ENCODE data around the gene SHOX. TPM values are rescaled to one million over a fixed set of nuclear protein-coding genes. Genes with fewer than 3 reads are reported as not detected.

The SHOX gene
- total RNA-seq, 2 donors from 2014 or later = 0.11 to 0.12 TPM

DNA sequence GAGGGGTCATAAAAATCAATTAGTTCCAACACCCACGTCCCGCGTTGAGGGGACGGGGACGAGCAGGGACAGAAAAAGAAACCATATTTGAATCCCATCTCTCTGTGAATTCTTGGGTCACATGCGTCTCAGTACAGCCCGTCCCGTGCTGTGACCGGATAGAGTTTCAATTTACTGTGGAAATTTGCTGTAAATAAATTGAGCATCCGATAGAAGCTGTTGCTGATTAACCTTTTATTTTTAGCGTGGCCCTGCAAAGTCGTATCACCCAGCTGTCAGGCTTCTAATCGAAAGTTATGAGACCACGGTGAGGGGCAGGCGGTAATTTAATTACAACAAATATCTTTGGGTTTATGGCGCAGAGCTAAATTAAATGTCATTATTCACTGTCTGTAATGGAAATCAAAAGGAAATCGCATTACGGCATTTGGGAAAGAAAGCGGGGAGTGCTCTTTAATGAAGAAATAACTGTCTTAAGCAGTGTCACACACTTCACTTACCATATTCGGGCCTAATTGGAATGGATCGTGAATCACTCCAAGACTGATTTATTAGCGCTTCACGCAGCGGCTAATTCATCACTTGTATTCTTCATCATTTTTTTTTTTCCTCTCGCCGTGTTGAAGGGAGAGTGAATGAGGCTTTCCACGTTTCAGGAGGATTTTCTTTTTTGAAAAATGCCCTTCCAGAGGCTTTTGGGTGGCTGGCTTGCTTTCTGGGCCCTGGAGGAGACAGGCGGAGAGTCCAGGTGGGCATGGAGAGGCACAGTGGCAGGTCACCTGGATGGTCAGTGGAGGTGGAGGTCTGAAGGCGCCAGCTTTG is 7.3 kb downstream of the SHOX start:
- H3K4me3 ChIP-seq = no peak overlapping the region
- H3K4me1 ChIP-seq = no peaks in the 10 kb centered on the region
- H3K27ac ChIP-seq = no peak overlapping the region
- no peaks in the 10 kb centered on the region for H3K36me3 ChIP-seq
- peaks cover 54% of the 10 kb centered on the region for H3K27me3 ChIP-seq
- intact Hi-C loops (cut with DNase I) = no loop called here
- H3K9ac ChIP-seq (ENCODE audit: low read depth in 2 of 2, low read length in 2 of 2) = no peak overlapping the region
- TF ChIP-seq, protein P1, sequence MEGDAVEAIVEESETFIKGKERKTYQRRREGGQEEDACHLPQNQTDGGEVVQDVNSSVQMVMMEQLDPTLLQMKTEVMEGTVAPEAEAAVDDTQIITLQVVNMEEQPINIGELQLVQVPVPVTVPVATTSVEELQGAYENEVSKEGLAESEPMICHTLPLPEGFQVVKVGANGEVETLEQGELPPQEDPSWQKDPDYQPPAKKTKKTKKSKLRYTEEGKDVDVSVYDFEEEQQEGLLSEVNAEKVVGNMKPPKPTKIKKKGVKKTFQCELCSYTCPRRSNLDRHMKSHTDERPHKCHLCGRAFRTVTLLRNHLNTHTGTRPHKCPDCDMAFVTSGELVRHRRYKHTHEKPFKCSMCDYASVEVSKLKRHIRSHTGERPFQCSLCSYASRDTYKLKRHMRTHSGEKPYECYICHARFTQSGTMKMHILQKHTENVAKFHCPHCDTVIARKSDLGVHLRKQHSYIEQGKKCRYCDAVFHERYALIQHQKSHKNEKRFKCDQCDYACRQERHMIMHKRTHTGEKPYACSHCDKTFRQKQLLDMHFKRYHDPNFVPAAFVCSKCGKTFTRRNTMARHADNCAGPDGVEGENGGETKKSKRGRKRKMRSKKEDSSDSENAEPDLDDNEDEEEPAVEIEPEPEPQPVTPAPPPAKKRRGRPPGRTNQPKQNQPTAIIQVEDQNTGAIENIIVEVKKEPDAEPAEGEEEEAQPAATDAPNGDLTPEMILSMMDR (IDR thresholded peaks at IDR 0.05) = no peak
- DNase-seq = no peak
- no peaks in the 10 kb centered on the region for H3K9me3 ChIP-seq

DNA sequence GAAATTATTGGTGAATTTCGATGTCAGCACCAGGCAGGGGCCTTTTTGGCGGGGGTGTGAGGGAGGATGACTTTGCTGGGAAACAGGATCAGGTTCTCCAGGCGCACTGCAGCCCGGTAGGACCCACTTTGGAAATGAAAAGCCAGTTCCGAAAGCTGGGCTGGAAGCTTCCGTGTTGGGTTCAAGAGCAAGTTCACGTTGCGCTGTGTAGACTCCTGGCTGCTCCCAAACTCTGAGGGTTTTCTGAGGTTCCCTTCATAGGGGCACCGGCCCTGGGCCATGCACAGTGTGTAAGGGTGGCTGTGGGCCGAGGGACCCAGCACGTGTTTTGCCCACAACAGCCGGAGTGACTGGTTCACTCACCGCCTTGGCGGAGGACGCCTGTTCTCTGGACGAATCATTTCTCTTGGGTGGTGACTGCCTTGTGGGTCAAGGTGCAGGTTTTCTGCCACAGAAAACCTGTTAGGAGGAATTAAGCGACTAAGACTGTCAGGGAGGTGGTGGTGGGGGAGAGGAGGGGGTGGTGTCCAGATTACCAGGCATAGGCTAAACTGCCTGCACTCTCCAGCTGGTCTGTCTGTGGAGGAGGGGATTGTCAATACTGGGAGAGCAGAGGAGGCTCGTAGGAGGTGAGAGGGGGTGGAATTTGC is 8.0 kb downstream of the SHOX start:
- Histone ChIP-seq H3K27me3 (peaks cover 48% of the 10 kb centered on the region), H3K27ac (no peak overlapping the region), H3K36me3 (no peaks in the 10 kb centered on the region), H3K4me3 (no peak overlapping the region), H3K4me1 (no peaks in the 10 kb centered on the region), H3K9ac (ENCODE audit: low read depth in 2 of 2, low read length in 2 of 2) (no peak overlapping the region), H3K9me3 (no peaks in the 10 kb centered on the region)
- DNase-seq = no peak
- intact Hi-C loops (cut with DNase I) = no loop called here
- TF ChIP-seq, protein P1 (IDR thresholded peaks at IDR 0.05) = no peak

DNA sequence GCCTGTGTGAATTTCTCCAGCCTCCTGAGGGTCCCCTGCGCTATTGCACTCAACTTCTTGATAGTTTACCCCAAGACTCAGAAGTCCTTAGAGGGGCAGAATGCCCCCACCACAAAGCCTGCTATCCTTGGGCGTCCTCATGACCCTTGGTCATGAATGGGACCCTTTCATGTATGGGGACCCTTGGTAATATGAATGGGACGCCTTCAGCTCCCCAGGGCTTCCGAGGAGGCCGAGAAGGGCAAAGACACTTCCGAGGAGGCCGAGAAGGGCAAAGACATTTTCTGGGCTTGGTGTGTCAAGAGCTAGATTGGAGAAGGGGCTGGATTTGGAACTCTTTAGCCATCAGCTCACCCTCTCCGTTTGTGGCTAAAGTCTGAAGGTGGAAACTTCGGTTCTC is 8.6 kb downstream of the SHOX start:
- Histone ChIP-seq H3K4me1 (no peaks in the 10 kb centered on the region), H3K36me3 (no peaks in the 10 kb centered on the region), H3K9me3 (no peaks in the 10 kb centered on the region), H3K27ac (no peak overlapping the region), H3K4me3 (no peak overlapping the region), H3K9ac (ENCODE audit: low read depth in 2 of 2, low read length in 2 of 2) (no peak overlapping the region), H3K27me3 (peaks cover 44% of the 10 kb centered on the region)
- DNase-seq = no peak
- TF ChIP-seq, protein P1 (IDR thresholded peaks at IDR 0.05) = no peak
- intact Hi-C loops (cut with DNase I) = no loop called here

DNA sequence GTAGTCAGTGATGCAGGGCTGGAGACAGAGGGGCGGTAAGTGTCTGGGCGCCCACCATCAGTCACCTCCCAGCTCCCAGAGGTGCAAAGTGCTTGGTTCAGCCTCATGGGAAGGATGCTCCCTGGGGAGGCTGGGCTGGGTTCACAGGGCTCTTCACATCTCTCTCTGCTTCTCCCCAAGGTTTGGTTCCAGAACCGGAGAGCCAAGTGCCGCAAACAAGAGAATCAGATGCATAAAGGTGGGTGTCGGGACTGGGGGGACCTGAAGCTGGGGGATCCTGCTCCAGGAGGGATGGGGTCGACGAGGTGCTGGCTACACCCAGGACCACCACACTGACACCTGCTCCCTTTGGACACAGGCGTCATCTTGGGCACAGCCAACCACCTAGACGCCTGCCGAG is 10.1 kb downstream of the SHOX start:
- Histone ChIP-seq H3K4me1 (no peaks in the 10 kb centered on the region), H3K9me3 (no peaks in the 10 kb centered on the region), H3K36me3 (no peaks in the 10 kb centered on the region), H3K27me3 (peaks cover 39% of the 10 kb centered on the region), H3K4me3 (no peak overlapping the region), H3K9ac (ENCODE audit: low read depth in 2 of 2, low read length in 2 of 2) (no peak overlapping the region), H3K27ac (no peak overlapping the region)
- intact Hi-C loops (cut with DNase I) = no loop called here
- DNase-seq = no peak
- TF ChIP-seq, protein P1 (IDR thresholded peaks at IDR 0.05) = no peak

DNA sequence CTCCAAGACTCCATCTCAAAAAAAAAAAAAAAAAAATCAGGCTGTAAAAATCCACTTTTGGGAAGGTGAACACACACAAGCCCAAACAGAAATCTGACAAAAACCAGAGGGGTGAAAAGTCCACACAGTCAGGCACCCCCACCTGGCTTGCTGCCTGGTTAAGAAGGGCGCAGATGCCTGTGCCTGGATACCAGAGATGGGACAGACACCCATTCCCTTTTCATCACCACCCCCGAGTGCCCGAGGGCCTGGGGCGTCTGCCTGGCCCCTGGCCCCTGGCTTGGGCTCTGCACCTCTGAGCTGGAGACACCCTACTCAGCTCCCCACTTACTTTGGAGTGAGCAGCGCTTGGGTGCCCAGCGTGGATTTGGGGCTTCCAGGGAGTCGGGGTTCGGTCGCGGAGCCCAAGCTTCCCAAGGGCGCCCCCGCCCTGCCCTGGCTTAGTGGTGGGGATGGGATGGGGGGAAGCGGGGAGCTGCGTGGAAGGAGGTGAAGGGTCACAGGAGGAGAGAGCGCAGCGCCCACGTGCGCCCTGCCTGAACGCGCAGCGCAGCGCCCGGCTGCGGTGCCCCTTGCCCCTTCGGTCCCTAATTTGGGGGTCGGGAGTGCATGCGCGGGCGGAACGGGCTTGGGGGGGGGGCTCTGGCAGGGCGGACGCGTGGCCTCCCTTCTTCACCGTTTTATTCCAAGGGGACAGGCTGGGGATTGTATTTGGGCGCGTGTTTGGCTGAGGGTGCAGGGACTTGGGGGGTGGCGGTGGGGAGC is 11.3 kb downstream of the SHOX start:
- DNase-seq = no peak
- intact Hi-C loops (cut with DNase I) = no loop called here
- Histone ChIP-seq H3K27ac (no peak overlapping the region), H3K9me3 (no peaks in the 10 kb centered on the region), H3K27me3 (peaks cover 38% of the 10 kb centered on the region), H3K4me1 (no peaks in the 10 kb centered on the region), H3K4me3 (no peak overlapping the region), H3K9ac (ENCODE audit: low read depth in 2 of 2, low read length in 2 of 2) (no peak overlapping the region), H3K36me3 (no peaks in the 10 kb centered on the region)
- TF ChIP-seq, protein P1 (IDR thresholded peaks at IDR 0.05) = no peak

Measured in colonic mucosa (tissue), 4 donors.